GM21381 (cell line): ENCODE measurements around the gene BCAS3.

ENCODE experiments used
- ATAC-seq: cut with Tn5 transposase; IDR thresholded peaks from one replicate; pipeline ENCODE4 v1.9.1; 2021; ENCODE audit warnings: mild to moderate bottlenecking, moderate library complexity; ENCODE audit not compliant: unreplicated experiment

BCAS3 gene

GRCh38 chr17:61325382-61326073 lies 647.9 kb downstream of the BCAS3 start:
- no peak for ATAC-seq

DNA sequence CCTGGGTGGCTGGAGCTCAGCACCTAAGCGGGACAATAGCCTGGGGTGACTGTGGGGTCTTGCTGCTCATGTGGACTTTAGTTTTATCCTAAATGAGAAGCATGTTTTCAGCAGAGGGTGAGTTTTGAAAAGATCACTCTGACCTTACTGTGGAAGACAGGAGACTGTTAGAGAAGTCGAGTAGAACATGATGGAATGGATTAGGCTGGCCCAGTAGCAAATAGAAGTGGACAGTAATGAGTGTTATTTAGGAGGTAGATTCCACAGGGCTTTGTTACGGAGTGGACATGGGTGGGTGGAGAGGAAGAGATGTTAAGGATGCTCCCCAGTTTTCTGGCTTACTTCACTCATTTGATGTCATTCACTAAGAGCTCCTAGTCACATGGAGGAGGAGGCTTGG lies 648.7 kb downstream of the BCAS3 start:
- no peak for ATAC-seq

DNA sequence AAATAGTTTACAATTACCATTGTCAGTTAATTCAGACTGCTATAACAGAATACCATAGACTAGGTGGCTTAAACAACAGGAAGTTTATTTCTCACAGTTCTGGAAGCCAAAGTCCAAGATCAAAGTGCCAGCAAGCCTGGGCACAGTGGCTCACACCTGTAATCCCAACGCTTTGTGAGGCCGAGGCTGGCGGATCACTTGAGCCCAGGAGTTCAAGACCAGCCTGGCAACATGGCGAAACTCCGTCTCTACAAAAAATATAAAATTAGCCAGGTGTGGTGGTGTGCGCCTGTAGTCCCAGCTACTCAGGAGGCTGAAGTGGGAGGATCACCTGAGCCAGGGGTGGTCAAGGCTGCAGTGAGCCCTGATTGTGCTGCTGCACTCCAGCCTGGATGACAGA lies 650.7 kb downstream of the BCAS3 start:
- no peak for ATAC-seq

DNA sequence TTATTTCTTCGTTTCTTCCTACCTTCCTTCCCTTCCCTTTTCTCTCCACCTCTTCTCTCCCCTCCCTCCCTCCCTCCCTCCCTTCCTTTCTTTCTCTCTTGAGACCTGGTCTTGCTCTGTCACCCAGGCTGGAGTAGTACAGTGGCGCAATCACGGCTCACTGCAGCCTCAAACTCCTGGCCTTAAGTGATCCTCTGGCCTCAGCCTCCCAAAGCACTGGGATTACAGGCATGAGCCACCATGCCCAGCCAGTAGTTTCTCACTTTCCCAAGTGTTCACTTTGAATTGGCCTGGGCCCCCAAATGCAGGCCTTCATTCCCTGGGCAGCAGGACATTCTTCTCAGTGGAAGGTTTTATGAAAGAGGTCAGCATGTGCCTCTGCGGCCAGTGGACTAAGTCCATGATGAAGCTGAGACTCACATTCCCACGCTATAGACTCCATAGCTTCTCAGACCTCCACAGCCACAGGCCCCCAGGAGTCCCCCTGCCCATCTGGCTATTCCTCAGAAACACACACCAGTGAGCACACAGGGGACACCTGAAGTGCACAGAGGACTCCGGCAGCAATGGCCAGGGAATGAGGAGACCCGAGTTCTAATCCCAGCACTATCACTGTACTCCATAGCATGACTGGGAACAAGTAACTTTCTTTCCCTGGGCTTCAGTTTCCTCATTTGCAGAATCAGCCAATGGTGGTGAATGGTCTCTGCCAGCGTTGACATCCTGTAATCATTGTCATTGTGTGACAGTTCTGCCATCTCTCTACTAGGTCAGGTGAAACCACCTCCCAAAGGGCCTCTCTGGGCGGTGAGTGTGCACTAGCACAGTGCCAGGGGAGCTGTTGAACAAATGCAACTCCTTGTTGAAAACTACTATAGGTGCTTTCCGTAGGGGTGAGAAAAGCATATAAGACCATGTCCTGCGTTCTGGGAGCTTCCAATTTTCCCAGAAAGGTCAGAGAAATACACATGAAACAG lies 652.8 kb downstream of the BCAS3 start:
- ATAC-seq: no peak

GRCh38 chr17:61331178-61331577 lies 653.5 kb downstream of the BCAS3 start:
- no peak for ATAC-seq

DNA sequence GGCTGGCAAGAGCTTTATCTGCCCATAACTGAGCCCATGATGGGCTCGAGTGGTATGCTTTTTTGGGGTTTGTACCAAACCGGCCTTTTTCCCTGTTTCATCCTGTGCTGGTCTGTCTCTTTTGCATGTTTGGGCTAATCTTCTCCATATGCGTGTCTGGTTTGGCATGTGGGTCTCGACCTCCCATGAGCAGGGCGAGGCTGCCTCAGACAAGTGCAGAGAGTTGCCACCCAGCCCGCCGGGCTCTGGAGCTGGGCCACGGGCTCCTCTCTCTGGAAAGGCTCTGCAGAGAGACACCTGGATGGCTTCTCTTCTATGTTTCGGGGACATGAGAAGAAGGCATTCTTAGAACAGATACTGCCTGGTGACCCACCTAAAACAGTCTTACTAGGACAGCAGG lies 654.2 kb downstream of the BCAS3 start:
- no peak for ATAC-seq

- no peak for ATAC-seq
Measured at GRCh38 chr17:61333136-61333535, 655.5 kb downstream of the BCAS3 start.

DNA sequence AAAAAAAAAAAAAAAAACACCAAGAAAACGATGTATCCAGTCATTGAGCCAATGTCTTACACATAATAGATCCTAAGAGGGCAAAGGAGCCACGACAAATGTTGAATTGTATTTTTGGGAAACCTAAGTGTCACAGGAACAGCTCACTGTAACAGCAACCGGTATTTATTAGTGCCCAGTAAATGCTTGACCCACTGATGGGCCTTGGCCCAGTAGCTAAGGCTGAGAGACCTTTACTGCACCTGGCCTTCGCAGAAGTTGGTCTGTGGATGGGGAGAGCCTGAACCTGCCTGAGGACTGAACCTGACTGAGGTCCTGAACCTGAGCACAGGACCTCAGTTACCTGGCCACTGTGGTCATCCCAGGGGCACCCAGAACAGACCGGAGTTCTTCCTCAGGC lies 657.0 kb downstream of the BCAS3 start:
- no peak for ATAC-seq

GRCh38 chr17:61335105-61335844 lies 657.6 kb downstream of the BCAS3 start:
- ATAC-seq: no peak

DNA sequence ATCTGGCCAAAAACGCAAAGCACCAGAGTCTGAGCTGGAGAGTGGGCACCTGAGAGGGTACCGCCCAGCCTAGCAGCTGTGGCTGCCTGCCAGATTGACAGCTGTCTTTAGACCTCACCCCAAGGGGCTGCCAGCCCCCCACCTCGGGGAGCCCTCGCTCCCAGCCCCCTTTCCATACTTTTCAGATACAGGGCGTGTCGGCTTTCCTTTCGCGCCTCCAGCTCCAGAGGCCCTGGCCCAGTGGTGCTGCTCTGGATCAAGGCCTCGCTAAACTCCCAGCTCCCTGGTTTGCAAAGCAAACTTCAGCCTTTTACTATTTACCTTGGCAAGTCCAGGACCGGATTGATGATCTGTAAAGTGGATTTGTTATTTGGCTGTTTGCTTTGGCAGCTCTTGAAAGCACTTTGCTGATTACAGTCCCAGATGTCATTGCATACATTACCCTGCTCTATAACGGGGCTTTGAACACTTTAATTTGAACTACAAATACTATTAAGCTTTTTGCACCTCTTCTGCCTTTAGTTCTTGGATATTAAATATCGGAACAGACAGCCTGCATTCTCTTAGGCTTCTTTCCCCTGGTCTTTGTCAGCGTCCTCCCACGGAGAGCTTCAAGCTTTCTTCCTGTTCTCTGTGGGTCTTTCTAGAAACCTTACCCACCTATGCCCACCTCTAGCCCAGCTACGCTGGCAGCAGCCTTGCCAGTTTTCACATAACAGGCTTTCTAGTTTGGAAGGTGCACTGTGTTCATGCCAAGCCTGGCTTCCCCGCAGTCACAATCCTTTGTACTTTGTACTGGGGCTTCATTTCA lies 658.4 kb downstream of the BCAS3 start:
- ATAC-seq: no peak

DNA sequence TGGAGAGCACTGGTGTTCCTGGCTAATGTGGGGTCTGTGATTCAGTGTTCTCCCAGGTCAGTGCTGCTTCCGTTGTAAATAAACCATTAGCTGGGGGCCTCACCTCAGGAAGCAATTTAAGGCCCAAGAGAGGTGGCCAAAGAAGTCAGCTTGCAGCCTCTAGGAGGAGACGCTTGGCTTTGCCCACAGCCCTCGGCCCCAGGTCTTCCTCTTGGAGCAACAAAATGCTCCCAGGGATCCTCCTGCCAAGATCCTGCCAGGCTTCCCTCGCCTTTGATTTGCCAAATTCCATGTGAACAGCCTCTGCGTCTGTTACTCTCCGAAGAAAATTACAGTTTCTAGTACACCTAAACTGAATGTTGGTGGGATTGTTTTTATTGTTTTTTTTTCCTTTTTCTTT lies 659.6 kb downstream of the BCAS3 start:
- ATAC-seq: no peak

DNA sequence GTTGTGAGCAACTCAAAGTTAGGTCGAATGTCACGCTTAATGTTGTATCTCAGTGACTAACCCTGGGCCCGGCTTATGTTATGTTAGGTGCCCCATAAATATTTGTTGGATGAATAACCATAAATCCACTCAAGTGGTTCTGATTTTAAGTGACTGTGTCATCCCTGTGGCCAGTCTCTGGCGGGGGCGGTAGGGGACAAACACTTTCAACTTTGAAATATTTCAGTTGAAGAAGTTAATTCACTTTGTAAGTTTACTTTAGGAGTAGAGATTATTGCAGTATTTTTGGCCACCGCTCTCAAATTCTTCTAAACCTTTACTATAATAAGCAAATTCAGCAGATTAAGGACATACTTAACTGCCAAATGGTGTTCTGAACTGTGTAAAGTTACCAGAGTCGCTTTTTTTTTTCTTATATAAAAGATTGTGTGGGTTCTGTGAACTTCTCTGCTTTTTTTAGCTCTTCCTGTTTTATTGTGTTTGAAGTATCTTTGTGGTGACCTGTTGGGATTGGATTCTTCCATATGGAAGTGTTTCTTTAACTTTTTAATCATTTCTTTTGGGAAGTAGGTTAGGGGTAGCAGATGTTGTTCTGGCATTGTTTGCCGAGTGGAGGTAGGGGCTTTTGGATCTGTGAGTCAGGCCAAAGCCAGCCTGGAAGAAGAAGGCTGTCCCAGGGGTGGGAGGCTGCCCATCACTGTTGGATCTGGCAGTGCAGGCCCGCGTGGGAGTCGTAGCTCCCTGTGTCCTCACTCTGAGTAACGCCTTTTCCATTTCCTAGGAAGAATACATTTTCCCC lies 660.5 kb downstream of the BCAS3 start:
- no peak for ATAC-seq

GRCh38 chr17:61338874-61339478 lies 661.3 kb downstream of the BCAS3 start:
- ATAC-seq: no peak

- ATAC-seq: no peak
Measured at GRCh38 chr17:61340431-61341209, 663.0 kb downstream of the BCAS3 start.

DNA sequence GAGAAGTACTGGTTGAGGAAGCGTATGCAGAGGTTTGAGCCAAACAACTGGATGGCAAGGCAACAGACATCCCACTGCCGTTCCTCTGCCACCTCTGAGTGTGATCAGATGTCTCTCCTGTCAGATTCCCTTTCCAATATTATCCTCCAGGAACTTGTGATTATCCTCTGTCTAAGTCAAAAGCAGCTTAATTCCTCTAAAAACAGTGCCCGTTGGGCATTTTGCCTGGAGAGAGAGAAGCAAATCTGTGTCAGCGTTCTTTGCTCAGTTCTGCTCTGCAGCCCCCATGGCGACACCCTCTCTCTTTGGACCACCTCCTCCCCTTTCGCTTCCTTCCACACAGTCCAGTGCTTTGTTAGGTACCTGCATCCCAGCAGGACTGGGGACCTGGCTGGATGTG lies 665.9 kb downstream of the BCAS3 start:
- no peak for ATAC-seq

DNA sequence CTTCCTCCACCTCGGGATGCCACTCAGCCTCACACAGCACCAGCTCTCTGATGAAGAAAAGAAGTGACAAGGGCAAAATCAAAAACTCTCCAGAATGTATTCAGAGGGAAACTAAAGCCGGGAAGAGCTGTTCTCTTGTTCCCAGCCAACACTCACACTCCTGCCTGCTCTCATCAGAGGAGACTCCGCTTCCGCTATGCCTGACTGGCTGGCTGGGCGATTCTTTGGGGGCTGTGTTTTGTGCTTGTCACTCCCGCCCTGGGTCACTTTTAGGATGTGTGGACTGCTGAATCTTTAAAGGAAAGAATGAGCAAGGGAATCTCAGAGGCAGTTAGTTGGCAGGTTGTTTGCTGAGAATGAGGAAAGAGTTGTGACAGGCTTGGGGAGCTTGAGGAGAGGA lies 667.4 kb downstream of the BCAS3 start:
- no peak for ATAC-seq

DNA sequence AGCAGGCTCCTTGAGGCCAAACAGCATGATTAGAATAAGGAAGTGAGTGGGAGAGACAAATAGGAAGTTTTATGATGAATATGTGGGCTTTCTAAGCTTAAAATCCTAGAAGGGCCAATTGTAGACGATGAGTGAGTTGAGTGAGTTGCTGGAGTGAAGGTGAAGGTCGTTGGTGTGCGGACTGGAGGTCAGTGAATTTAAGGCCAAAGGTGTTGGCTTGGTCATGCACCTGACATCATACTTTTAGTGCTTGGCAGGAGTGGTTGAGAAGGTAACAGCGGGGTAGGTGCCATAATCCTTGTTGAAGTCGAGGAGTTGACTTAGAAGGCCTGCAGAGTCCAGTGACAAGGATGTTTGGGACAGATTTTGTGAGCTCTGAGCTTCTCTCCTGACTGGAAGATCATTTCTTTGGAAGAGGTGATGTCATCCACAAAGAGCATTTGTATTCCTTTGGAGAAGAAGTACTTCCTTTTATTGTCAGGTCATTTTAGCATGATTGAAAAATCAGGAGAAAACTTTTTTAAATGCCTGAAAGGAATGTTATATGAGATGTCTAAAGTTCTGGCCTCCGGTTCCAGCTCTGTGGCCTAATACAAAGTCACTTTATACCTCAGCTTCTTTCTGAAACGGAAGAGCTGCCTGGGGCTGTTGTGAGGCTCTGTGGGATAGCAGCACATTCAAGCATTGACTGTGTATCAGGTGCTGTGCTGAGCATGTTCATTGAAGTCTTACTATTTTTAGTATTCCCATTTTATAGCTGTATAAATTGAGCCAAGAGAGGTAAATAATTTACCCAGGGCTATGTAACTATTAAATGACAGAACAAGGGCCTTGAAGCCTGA lies 668.4 kb downstream of the BCAS3 start:
- no peak for ATAC-seq

DNA sequence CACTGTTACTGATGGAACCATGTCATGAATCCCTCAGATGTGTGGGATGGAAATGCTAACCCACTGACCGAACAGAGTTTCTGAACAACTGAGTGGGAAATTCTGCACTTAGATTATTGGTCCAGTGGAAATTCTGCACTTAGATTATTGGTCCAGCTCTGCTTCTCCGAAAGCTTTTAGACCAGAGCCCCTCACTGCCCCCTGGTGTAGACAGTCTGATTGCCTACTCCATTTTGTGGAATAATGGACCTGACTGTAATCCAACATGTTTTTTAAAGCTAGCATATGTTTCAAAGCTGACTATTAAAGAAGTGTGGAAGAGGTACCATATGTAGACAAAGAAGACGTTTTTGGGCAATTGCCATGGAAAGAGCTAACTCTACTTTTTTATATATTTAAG lies 671.7 kb downstream of the BCAS3 start:
- no peak for ATAC-seq
